HepG2 (cell line): ENCODE data around the gene TFEB. TPM values are rescaled to one million over a fixed set of nuclear protein-coding genes. Genes with fewer than 3 reads are reported as not detected.

Experiments used
- CENPBD1 ChIP-seq: sonication (generic); formaldehyde crosslinking; IDR thresholded peaks from 2 replicates; pipeline ENCODE4 v1.8.0; 2022; ENCODE audit warnings: missing genetic modification reagents, low read depth, mild to moderate bottlenecking, borderline replicate concordance
- HDAC1 ChIP-seq: sonication (generic); formaldehyde crosslinking; IDR thresholded peaks from 2 replicates; pipeline ENCODE4 v1.5.1; 2020; ENCODE audit warnings: mild to moderate bottlenecking, missing genetic modification reagents
- HOMEZ ChIP-seq: IDR thresholded peaks from 2 replicates; pipeline ENCODE4 v1.6.1; 2016; ENCODE audit warnings: low read depth
- KLF13 ChIP-seq: sonication (generic); formaldehyde crosslinking; IDR thresholded peaks from 2 replicates; pipeline ENCODE4 v1.4.0; 2020; ENCODE audit warnings: mild to moderate bottlenecking, missing genetic modification reagents
- MAX ChIP-seq: IDR thresholded peaks from 2 replicates; pipeline ENCODE4 v1.6.1; 2012; ENCODE audit warnings: inconsistent platforms
- NONO ChIP-seq, 2 experiments: fragments of 450-650 bp in 1 of 2; sonication (generic) in 1 of 2; formaldehyde crosslinking in 1 of 2; IDR thresholded peaks in 1 of 2; conservative IDR thresholded peaks in 1 of 2; 2 replicates each; pipeline versions ENCODE4 v1.6.1 to v1.8.0; 2017 to 2022; ENCODE audit warnings: mild to moderate bottlenecking in 1 of 2, missing genetic modification reagents in 1 of 2, moderate library complexity in 1 of 2
- NR2F6 ChIP-seq, 2 experiments: IDR thresholded peaks; 2 replicates each; pipeline ENCODE4 v1.6.1; 2016; ENCODE audit warnings: antibody characterized with exemption in 1 of 2, mild to moderate bottlenecking in 1 of 2
- PREB ChIP-seq: sonication (generic); formaldehyde crosslinking; IDR thresholded peaks from 2 replicates; pipeline ENCODE4 v1.4.0; 2020; ENCODE audit warnings: missing genetic modification reagents
- RBM39 ChIP-seq: fragments of 200-400 bp; formaldehyde crosslinking; IDR thresholded peaks from one replicate; pipeline ENCODE4 v1.6.1; 2018; ENCODE audit warnings: antibody characterized with exemption, mild to moderate bottlenecking, low read depth, low read length; ENCODE audit not compliant: poor library complexity, severe bottlenecking
- REPIN1 ChIP-seq: sonication (generic); formaldehyde crosslinking; IDR thresholded peaks from 2 replicates; pipeline ENCODE4 v1.8.0; 2022; ENCODE audit warnings: missing genetic modification reagents, low read depth, mild to moderate bottlenecking, borderline replicate concordance
- SRSF4 ChIP-seq: fragments of 200-400 bp; formaldehyde crosslinking; IDR thresholded peaks from one replicate; pipeline ENCODE4 v1.6.1; 2018; ENCODE audit warnings: mild to moderate bottlenecking, low read depth, low read length, moderate library complexity; ENCODE audit not compliant: poor library complexity, severe bottlenecking
- XRCC5 ChIP-seq: fragments of 200-400 bp; formaldehyde crosslinking; optimal IDR thresholded peaks from 2 replicates; pipeline ENCODE3; 2017; ENCODE audit warnings: mild to moderate bottlenecking, low read length
- ZBTB4 ChIP-seq: sonication (generic); formaldehyde crosslinking; IDR thresholded peaks from 2 replicates; pipeline ENCODE4 v1.4.0; 2020; ENCODE audit warnings: missing genetic modification reagents, mild to moderate bottlenecking, borderline replicate concordance
- ZBTB8A ChIP-seq: sonication (generic); formaldehyde crosslinking; IDR thresholded peaks from 2 replicates; pipeline ENCODE4 v1.4.0; 2020; ENCODE audit warnings: mild to moderate bottlenecking, low read depth, missing genetic modification reagents, borderline replicate concordance
- ZFP62 ChIP-seq: sonication (generic); formaldehyde crosslinking; IDR thresholded peaks from 2 replicates; pipeline ENCODE4 v1.4.0; 2020; ENCODE audit warnings: missing genetic modification reagents
- ZNF430 ChIP-seq: sonication (generic); formaldehyde crosslinking; IDR thresholded peaks from 2 replicates; pipeline ENCODE4 v1.9.0; 2021; ENCODE audit warnings: mild to moderate bottlenecking, missing genetic modification reagents
- ZNF572 ChIP-seq: sonication (generic); formaldehyde crosslinking; IDR thresholded peaks from 2 replicates; pipeline ENCODE4 v1.5.1; 2020; ENCODE audit warnings: mild to moderate bottlenecking, missing genetic modification reagents
- ZNF580 ChIP-seq: IDR thresholded peaks from 2 replicates; pipeline ENCODE4 v1.6.1; 2016; ENCODE audit warnings: low read depth, borderline replicate concordance
- ZNF598 ChIP-seq: sonication (generic); formaldehyde crosslinking; IDR thresholded peaks from 2 replicates; pipeline ENCODE4 v1.5.1; 2020; ENCODE audit warnings: mild to moderate bottlenecking, missing genetic modification reagents, borderline replicate concordance
- ZNF749 ChIP-seq: sonication (generic); formaldehyde crosslinking; IDR thresholded peaks from 2 replicates; pipeline ENCODE4 v1.8.0; 2022; ENCODE audit warnings: mild to moderate bottlenecking, missing genetic modification reagents, moderate library complexity, borderline replicate concordance
- ZSCAN21 ChIP-seq: sonication (generic); formaldehyde crosslinking; IDR thresholded peaks from 2 replicates; pipeline ENCODE4 v1.8.0; 2022; ENCODE audit warnings: mild to moderate bottlenecking, missing genetic modification reagents, moderate library complexity, borderline replicate concordance
- polyA plus RNA-seq, 8 experiments: library from polyadenylated mRNA; depleted of rRNA in 3 of 8; stranded (reverse) in 7 of 8; unstranded in 1 of 8; fragments of >200 nt; fragmentation: Illumina TruSeq in 4 of 8; extraction: Trizol in 4 of 8; gene quantifications; 2 replicates each; pipeline versions ENCODE4 v1.2.1 to v1.2.3, GENCODE V29; 2011 to 2016; ENCODE audit warnings: low read depth in 4 of 8, missing spikeins in 1 of 8, mixed read lengths in 1 of 8; ENCODE audit not compliant: insufficient read depth in 1 of 8
- total RNA-seq, 5 experiments: library from RNA; depleted of rRNA; stranded (reverse); fragments of >200 nt; fragmentation: Illumina TruSeq; extraction: Trizol; gene quantifications; 2 replicates each; pipeline ENCODE4 v1.2.3, GENCODE V29; 2016; ENCODE audit warnings: low read depth in 1 of 5

Gene TFEB
- total and polyA plus RNA-seq, 2 of the 13 experiments (the other 11 are each of a cell fraction or from before 2014, with no cell fraction given), result 13.3 to 18.7 TPM

GRCh38 chr6:41744236-41744787 lies 8.9 kb upstream of the TFEB start (continued):
- TF ChIP-seq HDAC1 (CRISPR knock-in tag) (no peak), HOMEZ (CRISPR knock-in tag) (no peak), MAX (0 out of 2 replicates have a peak, but pooled peaks have one; percentile 27), NONO (IDR thresholded peaks at IDR 0.05) (no peak), NONO (CRISPR knock-in tag; conservative IDR thresholded peaks at IDR 0.05) (no peak), ZNF598 (CRISPR knock-in tag) (no peak), ZNF430 (CRISPR knock-in tag) (no peak), ZSCAN21 (CRISPR knock-in tag) (no peak), ZNF572 (CRISPR knock-in tag) (no peak), SRSF4 (no peak), ZNF580 (no peak), XRCC5 (no peak), KLF13 (CRISPR knock-in tag) (no peak), RBM39 (no peak), REPIN1 (CRISPR knock-in tag) (no peak), ZFP62 (CRISPR knock-in tag) (no peak), CENPBD1 (CRISPR knock-in tag) (no peak), ZBTB4 (no peak), NR2F6 (IDR thresholded peaks at IDR 0.05) (peak; percentile 41; the same call in 1 of the 2 replicates), NR2F6 (CRISPR knock-in tag; IDR thresholded peaks at IDR 0.05) (no peak), ZNF749 (CRISPR knock-in tag) (no peak), ZBTB8A (CRISPR knock-in tag) (no peak), PREB (CRISPR knock-in tag) (no peak)
